ENCODE data around the gene WWOX.

Gene WWOX

DNA sequence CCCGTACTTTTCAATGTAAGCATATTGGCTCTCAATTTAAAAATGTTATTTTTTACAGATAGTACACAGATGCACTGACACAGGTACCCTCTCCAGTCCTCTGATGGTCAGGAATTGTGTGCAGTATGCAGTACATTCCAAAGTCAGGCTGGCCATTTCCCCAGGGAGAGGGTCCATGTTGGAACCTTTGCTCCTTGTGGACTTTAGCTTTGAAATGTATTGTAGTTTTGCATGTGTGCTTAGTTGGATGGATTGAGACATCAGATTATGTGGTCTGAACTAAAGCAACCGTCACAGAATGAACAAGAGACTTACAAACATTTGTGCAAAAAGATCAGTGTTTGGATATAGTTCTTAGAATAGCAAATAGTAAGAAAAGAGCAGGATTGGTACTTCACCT, 381.1 kb downstream of the WWOX start:
- H3K27me3 ChIP-seq (ENCODE audit: control insufficient read depth, insufficient read depth, low read length), result no peaks in the 10 kb centered on the region
- H3K4me1 ChIP-seq (ENCODE audit: control insufficient read depth, insufficient read depth, low read length), result peaks cover 10% of the 10 kb centered on the region
- H3K36me3 ChIP-seq (ENCODE audit: control insufficient read depth, insufficient read depth, low read length), result no peaks in the 10 kb centered on the region
- no peaks in the 10 kb centered on the region for H3K9me3 ChIP-seq (ENCODE audit: control insufficient read depth, insufficient read depth, low read length)
- no peak overlapping the region for H3K4me3 ChIP-seq (ENCODE audit: low read depth, low read length)
- H3K9ac ChIP-seq (ENCODE audit: low read depth, low read length), result no peak overlapping the region

DNA sequence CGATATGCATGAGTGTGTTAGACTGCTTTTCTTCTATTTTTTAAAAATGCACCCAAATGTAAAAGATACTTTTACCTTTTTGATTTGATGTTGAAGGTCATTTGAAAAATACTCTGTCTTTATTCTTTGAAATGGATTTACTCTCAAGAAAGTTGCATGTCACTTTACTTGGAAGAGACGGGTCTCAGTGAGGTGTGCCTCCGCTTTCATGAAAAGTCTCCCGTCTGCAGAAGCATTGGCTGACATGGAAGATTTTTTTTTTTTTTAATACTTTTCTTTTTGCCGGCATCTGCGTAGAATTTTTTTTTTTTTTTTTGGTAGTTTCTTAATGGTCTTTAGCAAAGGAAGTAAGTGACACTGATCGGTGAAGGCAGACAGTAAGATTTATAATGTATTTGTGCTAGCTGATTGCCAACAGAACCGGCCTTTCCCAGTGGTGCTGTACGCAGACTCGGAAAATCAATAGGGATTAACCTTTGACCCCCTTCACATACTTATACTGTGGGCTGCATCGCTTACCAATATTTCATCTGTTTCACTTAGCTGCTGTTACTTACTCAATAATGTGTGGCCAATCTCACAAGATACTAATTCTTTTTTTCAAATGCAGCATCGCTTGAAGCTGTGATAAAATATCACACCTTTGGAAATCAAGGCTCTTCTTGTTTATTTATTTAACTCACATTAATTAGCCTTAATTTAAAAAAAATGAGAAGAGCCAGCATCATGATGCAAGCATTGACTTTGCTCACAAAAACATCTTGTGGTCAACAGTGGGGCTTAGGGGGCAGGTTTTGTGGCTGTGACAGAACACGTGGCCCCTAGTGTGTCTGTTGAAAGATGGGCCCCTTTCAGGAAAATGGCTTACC, 383.9 kb downstream of the WWOX start:
- H3K4me1 ChIP-seq (ENCODE audit: control insufficient read depth, insufficient read depth, low read length), result peaks cover 7% of the 10 kb centered on the region
- no peaks in the 10 kb centered on the region for H3K9me3 ChIP-seq (ENCODE audit: control insufficient read depth, insufficient read depth, low read length)
- no peaks in the 10 kb centered on the region for H3K27me3 ChIP-seq (ENCODE audit: control insufficient read depth, insufficient read depth, low read length)
- no peak overlapping the region for H3K4me3 ChIP-seq (ENCODE audit: low read depth, low read length)
- no peak overlapping the region for H3K9ac ChIP-seq (ENCODE audit: low read depth, low read length)
- H3K36me3 ChIP-seq (ENCODE audit: control insufficient read depth, insufficient read depth, low read length), result no peaks in the 10 kb centered on the region

DNA sequence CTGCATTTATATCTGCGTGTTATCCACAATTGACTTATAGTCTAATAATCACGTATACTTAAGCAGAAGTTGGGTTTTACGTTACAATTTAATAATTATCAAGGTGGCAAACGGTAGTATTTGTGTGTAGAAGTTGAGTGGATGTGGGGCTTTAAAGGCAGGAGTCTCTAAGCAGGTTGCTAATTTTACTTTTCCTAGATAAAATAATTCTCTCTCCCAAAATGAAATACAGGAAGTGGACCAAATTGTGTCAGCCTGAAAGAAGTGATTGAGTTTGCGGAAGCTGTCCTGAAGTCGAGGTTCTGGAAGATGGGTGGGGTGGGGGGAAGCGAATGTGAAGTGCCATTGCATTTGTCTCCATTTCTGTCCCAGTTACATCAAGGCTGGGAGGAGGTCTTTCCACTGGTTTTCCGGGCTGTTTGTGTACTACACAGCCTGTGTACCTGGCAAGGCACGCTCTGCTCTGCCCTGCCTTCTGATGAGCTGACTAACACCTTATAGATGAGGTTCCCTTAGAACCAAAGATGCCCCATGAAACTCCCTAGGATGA, 385.1 kb downstream of the WWOX start:
- Histone ChIP-seq H3K36me3 (ENCODE audit: control insufficient read depth, insufficient read depth, low read length) (no peaks in the 10 kb centered on the region), H3K27me3 (ENCODE audit: control insufficient read depth, insufficient read depth, low read length) (no peaks in the 10 kb centered on the region), H3K9ac (ENCODE audit: low read depth, low read length) (no peak overlapping the region), H3K9me3 (ENCODE audit: control insufficient read depth, insufficient read depth, low read length) (no peaks in the 10 kb centered on the region), H3K4me1 (ENCODE audit: control insufficient read depth, insufficient read depth, low read length) (peaks cover 2% of the 10 kb centered on the region), H3K4me3 (ENCODE audit: low read depth, low read length) (no peak overlapping the region)

DNA sequence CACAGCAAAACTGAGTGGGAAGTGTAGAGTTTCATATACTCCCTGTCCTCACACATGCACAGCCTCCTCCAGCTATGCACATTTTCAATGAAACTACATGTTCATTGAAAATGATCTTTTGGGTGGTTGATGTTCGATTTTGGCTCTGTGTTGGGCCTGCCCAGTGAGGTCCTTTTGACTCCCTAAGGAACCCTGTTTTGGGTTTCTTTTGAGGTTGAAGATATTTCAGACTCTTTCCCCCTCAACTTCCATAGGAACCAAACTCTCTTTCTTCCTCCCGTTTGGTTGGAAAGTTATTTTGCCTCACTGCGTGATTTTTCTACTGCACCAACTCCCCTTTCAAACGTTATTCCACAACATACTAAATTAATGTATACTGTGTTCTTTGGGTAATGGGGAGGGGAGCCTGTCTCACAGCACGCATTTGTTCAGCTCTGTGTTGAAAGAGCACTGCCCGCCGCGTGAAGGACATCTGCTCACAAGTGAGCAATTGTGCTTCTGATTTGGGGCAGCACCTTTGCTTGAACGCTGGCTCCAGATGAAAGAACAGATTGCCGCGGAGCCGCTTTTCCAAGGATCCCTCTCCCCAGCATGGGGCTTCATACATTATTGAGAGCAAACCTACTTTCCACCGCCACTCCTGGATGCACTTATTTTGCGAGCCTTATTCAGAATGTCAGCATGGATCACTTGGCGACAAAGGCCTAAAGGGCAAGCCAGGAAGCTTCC, 385.9 kb downstream of the WWOX start:
- no peaks in the 10 kb centered on the region for H3K4me1 ChIP-seq (ENCODE audit: control insufficient read depth, insufficient read depth, low read length)
- no peaks in the 10 kb centered on the region for H3K27me3 ChIP-seq (ENCODE audit: control insufficient read depth, insufficient read depth, low read length)
- no peak overlapping the region for H3K9ac ChIP-seq (ENCODE audit: low read depth, low read length)
- H3K4me3 ChIP-seq (ENCODE audit: low read depth, low read length), result no peak overlapping the region
- no peaks in the 10 kb centered on the region for H3K9me3 ChIP-seq (ENCODE audit: control insufficient read depth, insufficient read depth, low read length)
- no peaks in the 10 kb centered on the region for H3K36me3 ChIP-seq (ENCODE audit: control insufficient read depth, insufficient read depth, low read length)

DNA sequence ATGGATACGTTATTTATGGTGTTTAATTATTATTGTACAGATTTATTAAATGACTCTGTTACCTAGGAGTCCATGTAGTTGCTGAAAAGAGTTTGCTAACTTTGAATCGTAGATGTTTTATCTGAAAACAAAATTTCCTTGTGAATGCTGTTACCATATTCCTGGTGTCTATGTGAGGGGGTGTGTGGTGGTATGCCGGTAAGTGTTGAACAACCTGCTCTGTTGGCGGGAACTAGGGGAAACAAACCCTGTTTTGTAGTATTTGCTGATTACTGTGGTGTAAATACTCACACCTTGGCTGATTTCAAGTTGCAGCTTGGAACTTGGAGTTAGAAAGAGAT, 386.4 kb downstream of the WWOX start:
- Histone ChIP-seq H3K36me3 (ENCODE audit: control insufficient read depth, insufficient read depth, low read length) (no peaks in the 10 kb centered on the region), H3K27me3 (ENCODE audit: control insufficient read depth, insufficient read depth, low read length) (no peaks in the 10 kb centered on the region), H3K9ac (ENCODE audit: low read depth, low read length) (no peak overlapping the region), H3K4me1 (ENCODE audit: control insufficient read depth, insufficient read depth, low read length) (no peaks in the 10 kb centered on the region), H3K4me3 (ENCODE audit: low read depth, low read length) (no peak overlapping the region), H3K9me3 (ENCODE audit: control insufficient read depth, insufficient read depth, low read length) (no peaks in the 10 kb centered on the region)

DNA sequence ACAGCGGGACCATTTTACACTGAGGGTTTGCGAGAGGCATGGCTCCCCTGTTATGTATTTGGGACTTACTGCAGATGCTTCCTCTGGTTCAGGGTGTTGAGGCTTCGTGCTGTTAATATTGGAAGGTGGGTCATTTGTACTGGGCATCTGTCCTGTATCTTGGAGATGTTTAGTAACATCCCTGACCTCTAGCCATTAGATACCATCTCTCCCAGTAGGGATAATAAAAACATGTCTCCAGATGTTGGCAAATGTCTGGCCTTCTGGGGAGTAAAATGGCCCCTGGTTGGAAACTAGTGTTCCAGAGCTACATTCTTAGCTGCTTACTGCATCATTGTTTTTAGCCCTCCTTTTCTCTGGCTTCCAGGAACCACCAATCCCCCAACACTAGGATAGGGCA, 388.0 kb downstream of the WWOX start:
- Histone ChIP-seq H3K9ac (ENCODE audit: low read depth, low read length) (no peak overlapping the region), H3K4me1 (ENCODE audit: control insufficient read depth, insufficient read depth, low read length) (no peaks in the 10 kb centered on the region), H3K27me3 (ENCODE audit: control insufficient read depth, insufficient read depth, low read length) (no peaks in the 10 kb centered on the region), H3K36me3 (ENCODE audit: control insufficient read depth, insufficient read depth, low read length) (no peaks in the 10 kb centered on the region), H3K4me3 (ENCODE audit: low read depth, low read length) (no peak overlapping the region), H3K9me3 (ENCODE audit: control insufficient read depth, insufficient read depth, low read length) (no peaks in the 10 kb centered on the region)

DNA sequence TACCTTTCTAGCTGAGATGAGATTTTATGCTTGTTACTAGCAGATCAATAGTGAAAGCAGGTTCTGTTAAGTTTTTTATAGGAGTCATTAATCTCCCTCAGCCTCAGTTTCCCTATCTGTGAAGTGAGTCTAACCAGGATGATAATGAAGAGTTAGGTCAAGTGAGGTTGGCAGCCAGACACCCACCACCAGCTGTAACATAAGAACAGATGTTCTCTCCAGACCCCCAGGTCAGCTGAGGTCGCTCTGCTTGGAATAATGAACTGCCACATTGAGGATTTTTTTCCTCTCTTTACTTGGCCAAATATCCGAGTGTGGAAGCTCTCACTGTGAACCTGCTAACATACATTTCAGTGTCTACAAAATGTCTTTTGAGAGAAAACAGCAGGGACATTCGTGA, 389.6 kb downstream of the WWOX start:
- no peak overlapping the region for H3K4me3 ChIP-seq (ENCODE audit: low read depth, low read length)
- H3K36me3 ChIP-seq (ENCODE audit: control insufficient read depth, insufficient read depth, low read length), result no peaks in the 10 kb centered on the region
- H3K9me3 ChIP-seq (ENCODE audit: control insufficient read depth, insufficient read depth, low read length), result no peaks in the 10 kb centered on the region
- H3K4me1 ChIP-seq (ENCODE audit: control insufficient read depth, insufficient read depth, low read length), result peaks cover 4% of the 10 kb centered on the region
- no peak overlapping the region for H3K9ac ChIP-seq (ENCODE audit: low read depth, low read length)
- H3K27me3 ChIP-seq (ENCODE audit: control insufficient read depth, insufficient read depth, low read length), result no peaks in the 10 kb centered on the region

DNA sequence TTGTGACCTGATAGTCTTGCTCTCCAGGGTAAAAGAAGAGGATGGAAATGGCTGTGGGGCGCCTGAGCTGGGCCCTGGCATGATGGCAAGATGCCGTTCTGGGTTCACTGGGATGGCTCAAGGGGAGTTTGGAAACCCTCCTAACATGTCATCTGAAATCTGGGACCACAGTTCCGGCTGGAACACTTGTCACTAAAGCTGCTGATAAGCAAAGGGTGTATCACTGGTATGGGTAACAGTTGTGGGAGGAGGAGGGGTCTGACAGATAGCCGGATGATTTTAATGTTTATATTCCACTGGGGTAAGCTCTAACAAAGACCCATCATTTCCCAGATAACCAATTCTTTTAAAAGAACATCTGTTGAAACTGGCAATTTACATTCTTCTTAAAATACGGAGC, 390.2 kb downstream of the WWOX start:
- H3K9ac ChIP-seq (ENCODE audit: low read depth, low read length), result no peak overlapping the region
- no peaks in the 10 kb centered on the region for H3K9me3 ChIP-seq (ENCODE audit: control insufficient read depth, insufficient read depth, low read length)
- H3K4me1 ChIP-seq (ENCODE audit: control insufficient read depth, insufficient read depth, low read length), result peaks cover 8% of the 10 kb centered on the region
- no peaks in the 10 kb centered on the region for H3K27me3 ChIP-seq (ENCODE audit: control insufficient read depth, insufficient read depth, low read length)
- H3K4me3 ChIP-seq (ENCODE audit: low read depth, low read length), result no peak overlapping the region
- H3K36me3 ChIP-seq (ENCODE audit: control insufficient read depth, insufficient read depth, low read length), result no peaks in the 10 kb centered on the region

DNA sequence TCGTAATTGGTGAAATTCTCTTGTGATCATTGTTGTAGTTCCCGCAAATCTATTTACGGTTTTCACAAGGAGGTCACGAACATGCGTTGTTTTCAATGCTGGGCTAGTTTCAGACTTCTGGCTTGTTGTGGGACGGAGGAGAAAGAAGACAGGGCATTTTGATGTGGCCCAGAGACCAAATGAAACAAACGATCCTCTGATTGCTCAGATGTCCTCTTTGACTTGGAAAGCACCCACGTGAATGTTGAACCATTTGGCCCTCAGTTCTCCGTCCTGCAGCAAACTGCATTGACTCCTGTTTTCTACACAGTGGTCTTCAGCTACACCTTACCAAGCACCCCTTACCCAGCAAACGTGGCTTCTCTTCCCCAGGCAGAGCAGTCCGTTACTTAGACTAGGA, 391.0 kb downstream of the WWOX start:
- Histone ChIP-seq H3K9ac (ENCODE audit: low read depth, low read length) (no peak overlapping the region), H3K36me3 (ENCODE audit: control insufficient read depth, insufficient read depth, low read length) (no peaks in the 10 kb centered on the region), H3K9me3 (ENCODE audit: control insufficient read depth, insufficient read depth, low read length) (no peaks in the 10 kb centered on the region), H3K4me3 (ENCODE audit: low read depth, low read length) (no peak overlapping the region), H3K4me1 (ENCODE audit: control insufficient read depth, insufficient read depth, low read length) (peaks cover 8% of the 10 kb centered on the region), H3K27me3 (ENCODE audit: control insufficient read depth, insufficient read depth, low read length) (no peaks in the 10 kb centered on the region)

DNA sequence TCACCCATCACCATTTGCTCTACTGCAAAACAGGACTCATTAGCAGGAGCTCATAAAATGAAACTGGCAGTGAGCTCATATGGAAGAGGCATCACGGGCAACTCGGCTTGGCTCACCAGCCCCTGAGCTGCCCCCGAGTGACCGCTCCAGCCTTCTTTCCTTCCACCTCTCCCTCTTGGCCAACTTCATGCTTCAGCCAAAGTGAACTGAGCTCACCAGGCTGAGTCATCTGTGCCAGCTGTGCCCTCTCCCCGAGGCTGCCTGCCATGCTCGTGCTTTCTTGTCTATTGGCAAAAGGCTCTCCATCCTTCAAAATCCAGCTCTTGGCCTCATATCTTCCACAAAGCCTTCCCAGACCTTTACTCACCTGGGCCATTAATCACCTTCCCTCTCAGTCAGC, 391.4 kb downstream of the WWOX start:
- H3K27me3 ChIP-seq (ENCODE audit: control insufficient read depth, insufficient read depth, low read length), result no peaks in the 10 kb centered on the region
- H3K9ac ChIP-seq (ENCODE audit: low read depth, low read length), result no peak overlapping the region
- no peak overlapping the region for H3K4me3 ChIP-seq (ENCODE audit: low read depth, low read length)
- H3K4me1 ChIP-seq (ENCODE audit: control insufficient read depth, insufficient read depth, low read length), result peaks cover 8% of the 10 kb centered on the region
- H3K9me3 ChIP-seq (ENCODE audit: control insufficient read depth, insufficient read depth, low read length), result no peaks in the 10 kb centered on the region
- no peaks in the 10 kb centered on the region for H3K36me3 ChIP-seq (ENCODE audit: control insufficient read depth, insufficient read depth, low read length)

DNA sequence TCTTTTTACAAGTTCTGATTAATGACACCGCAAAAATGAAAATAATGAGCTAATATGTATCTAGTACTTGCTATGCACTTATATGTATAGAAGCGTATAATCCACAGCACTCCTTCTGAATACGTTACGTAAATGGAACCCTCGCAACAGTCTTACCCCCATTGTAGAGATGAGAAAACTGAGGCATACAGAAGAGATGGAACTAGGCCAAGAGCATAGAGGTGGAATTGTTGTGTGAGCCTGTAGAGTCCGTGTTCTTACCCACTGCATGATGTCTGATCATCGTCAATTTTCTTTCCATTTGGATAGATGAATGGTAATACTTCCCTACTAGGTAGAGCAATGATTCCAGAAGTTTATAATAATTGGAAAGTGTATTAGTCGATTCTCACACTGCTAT, 394.1 kb downstream of the WWOX start:
- Histone ChIP-seq H3K9ac (ENCODE audit: low read depth, low read length) (no peak overlapping the region), H3K4me3 (ENCODE audit: low read depth, low read length) (no peak overlapping the region)

DNA sequence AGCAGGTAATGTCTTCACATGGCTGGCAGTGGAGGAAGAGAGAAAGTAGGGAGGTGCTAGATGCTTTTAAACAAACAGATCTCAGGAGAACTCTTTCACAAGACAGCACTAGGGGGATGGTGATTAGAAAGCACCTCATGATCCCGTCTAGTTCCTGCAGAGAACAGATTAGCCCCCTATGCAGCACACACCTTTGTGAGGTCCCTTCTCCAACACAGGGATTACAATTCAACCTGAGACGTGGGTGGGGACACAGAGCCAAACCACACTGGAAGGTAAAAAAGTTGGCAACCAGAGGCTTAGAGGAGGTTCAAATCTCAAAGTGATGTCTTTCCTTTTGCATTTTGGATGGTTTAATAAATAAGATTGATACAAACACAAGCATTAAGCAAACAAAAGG, 394.7 kb downstream of the WWOX start:
- Histone ChIP-seq H3K9ac (ENCODE audit: low read depth, low read length) (no peak overlapping the region), H3K36me3 (ENCODE audit: control insufficient read depth, insufficient read depth, low read length) (no peaks in the 10 kb centered on the region), H3K27me3 (ENCODE audit: control insufficient read depth, insufficient read depth, low read length) (no peaks in the 10 kb centered on the region), H3K4me3 (ENCODE audit: low read depth, low read length) (no peak overlapping the region), H3K9me3 (ENCODE audit: control insufficient read depth, insufficient read depth, low read length) (no peaks in the 10 kb centered on the region), H3K4me1 (ENCODE audit: control insufficient read depth, insufficient read depth, low read length) (peaks cover 8% of the 10 kb centered on the region)

More for the DNA sequence above, 394.1 kb downstream of the WWOX start:
- no peaks in the 10 kb centered on the region for H3K9me3 ChIP-seq (ENCODE audit: control insufficient read depth, insufficient read depth, low read length)
- peaks cover 8% of the 10 kb centered on the region for H3K4me1 ChIP-seq (ENCODE audit: control insufficient read depth, insufficient read depth, low read length)
- no peaks in the 10 kb centered on the region for H3K27me3 ChIP-seq (ENCODE audit: control insufficient read depth, insufficient read depth, low read length)
- H3K36me3 ChIP-seq (ENCODE audit: control insufficient read depth, insufficient read depth, low read length), result no peaks in the 10 kb centered on the region
